Measurements from ENCODE around the gene KLHL5.
A peak's percentile ranks its signal among the peaks of the same experiment; 100 is the strongest.

Gene KLHL5

GRCh38 chr4:39166669-39167068 lies 104.6 kb downstream of the KLHL5 start:
- TF ChIP-seq CTCF (IDR thresholded peaks at IDR 0.05; ENCODE audit: control insufficient read depth, extremely low read depth, insufficient read depth) = no peak
- no peak overlapping the region for H3K4me3 ChIP-seq (ENCODE audit: low read depth, low read length)
- no peak for DNase-seq (ENCODE audit: low read depth)

GRCh38 chr4:39169426-39169825 lies 107.4 kb downstream of the KLHL5 start:
- peak; percentile 10 for DNase-seq (ENCODE audit: low read depth)
- H3K4me3 ChIP-seq (ENCODE audit: low read depth, low read length) = no peak overlapping the region
- no peak for TF ChIP-seq CTCF (IDR thresholded peaks at IDR 0.05; ENCODE audit: control insufficient read depth, extremely low read depth, insufficient read depth)

GRCh38 chr4:39170301-39170700 lies 108.3 kb downstream of the KLHL5 start:
- TF ChIP-seq CTCF (IDR thresholded peaks at IDR 0.05; ENCODE audit: control insufficient read depth, extremely low read depth, insufficient read depth) = no peak
- H3K4me3 ChIP-seq (ENCODE audit: low read depth, low read length) = no peak overlapping the region
- no peak for DNase-seq (ENCODE audit: low read depth)
